Measurements from ENCODE around the gene SHPK. TPM values are rescaled to one million over a fixed set of nuclear protein-coding genes. Genes with fewer than 3 reads are reported as not detected.

Gene SHPK
- total RNA-seq, 1 donor from 2014 or later: 18.1 TPM

GRCh38 chr17:3679531-3680126 lies 43.6 kb upstream of the SHPK start:
- H3K4me3 ChIP-seq (ENCODE audit: low read depth, low read length): no peak overlapping the region
- no peak for TF ChIP-seq CTCF (conservative IDR thresholded peaks at IDR 0.05; ENCODE audit: low read depth, low read length)
- DNase-seq (ENCODE audit: low read depth): no peak

- DNase-seq (ENCODE audit: low read depth): no peak
- no peak overlapping the region for H3K4me3 ChIP-seq (ENCODE audit: low read depth, low read length)
- no peak for TF ChIP-seq CTCF (conservative IDR thresholded peaks at IDR 0.05; ENCODE audit: low read depth, low read length)
Observed at GRCh38 chr17:3678821-3679530, 42.9 kb upstream of the SHPK start.

- no peak overlapping the region for H3K4me3 ChIP-seq (ENCODE audit: low read depth, low read length)
- DNase-seq (ENCODE audit: low read depth): no peak
- TF ChIP-seq CTCF (conservative IDR thresholded peaks at IDR 0.05; ENCODE audit: low read depth, low read length): no peak
Observed at GRCh38 chr17:3678095-3678820, 42.2 kb upstream of the SHPK start.

- no peak for DNase-seq (ENCODE audit: low read depth)
- TF ChIP-seq CTCF (conservative IDR thresholded peaks at IDR 0.05; ENCODE audit: low read depth, low read length): no peak
- no peak overlapping the region for H3K4me3 ChIP-seq (ENCODE audit: low read depth, low read length)
Observed at GRCh38 chr17:3675886-3676285, 39.8 kb upstream of the SHPK start.

GRCh38 chr17:3672571-3672970 lies 36.5 kb upstream of the SHPK start:
- no peak overlapping the region for H3K4me3 ChIP-seq (ENCODE audit: low read depth, low read length)
- no peak for TF ChIP-seq CTCF (conservative IDR thresholded peaks at IDR 0.05; ENCODE audit: low read depth, low read length)
- no peak for DNase-seq (ENCODE audit: low read depth)

GRCh38 chr17:3669548-3669947 lies 33.5 kb upstream of the SHPK start:
- H3K4me3 ChIP-seq (ENCODE audit: low read depth, low read length): peak overlapping the region; percentile 97
- DNase-seq (ENCODE audit: low read depth): no peak
- no peak for TF ChIP-seq CTCF (conservative IDR thresholded peaks at IDR 0.05; ENCODE audit: low read depth, low read length)

Data from epithelial cell of proximal tubule (primary cell).